Activated CD4-positive, alpha-beta T cell treated with anti-CD3 and anti-CD28 coated beads for 36 hours (primary cell): ENCODE measurements around the gene PFDN1. TPM values are rescaled to one million over a fixed set of nuclear protein-coding genes. Genes with fewer than 3 reads are reported as not detected.
"Not testable (repeated sequence)": the region's sequence is repeated elsewhere in the genome, so short reads cannot be mapped to it uniquely, and the experiment has no call there.

ENCODE experiments used
- ATAC-seq: fragments of 200-7000 bp; cut with Tn5 transposase; one replicate; pipeline ENCODE4 v1.10.0; 2021; ENCODE audit warnings: mild to moderate bottlenecking, moderate library complexity
- CTCF ChIA-PET: fragments of 350-600 bp; sonication (Branson Sonifier 250); formaldehyde crosslinking; loops from one replicate; lab custom pipeline; 2021; ENCODE audit warnings: antibody characterized with exemption; lab: Charles Lee
- POLR2A ChIA-PET: fragments of 350-600 bp; sonication (Branson Sonifier 250); formaldehyde crosslinking; loops from one replicate; lab custom pipeline; 2021; ENCODE audit warnings: antibody characterized with exemption, inconsistent platforms; lab: Charles Lee
- DNase-seq: peaks from one replicate; pipeline ENCODE4 v3.0.0-alpha.2; 2020
- H3K27ac Mint-ChIP-seq: one replicate; pipeline ENCODE4 v1.8.0; 2021; ENCODE audit warnings: mixed read lengths
- H3K27me3 Mint-ChIP-seq: one replicate; pipeline ENCODE4 v1.8.0; 2021; ENCODE audit warnings: mixed read lengths
- H3K36me3 Mint-ChIP-seq: one replicate; pipeline ENCODE4 v1.8.0; 2021; ENCODE audit warnings: low read depth, mixed read lengths
- H3K4me1 Mint-ChIP-seq: one replicate; pipeline ENCODE4 v1.8.0; 2021; ENCODE audit warnings: mixed read lengths
- H3K4me3 Mint-ChIP-seq: one replicate; pipeline ENCODE4 v1.8.0; 2021; ENCODE audit warnings: mild to moderate bottlenecking, moderate library complexity, mixed read lengths
- H3K9me3 Mint-ChIP-seq: one replicate; pipeline ENCODE4 v1.8.0; 2021; ENCODE audit warnings: low read depth, mixed read lengths
- intact Hi-C, 2 experiments: fragments of 100-400 bp; cut with DNase I in 1 of 2; cut with micrococcal nuclease in 1 of 2; formaldehyde crosslinking; loops; one replicate each; pipeline versions ENCODE4 v1.14.2 to v1.15.1; 2022 to 2024; cut with DNase I, micrococcal nuclease
- total RNA-seq, 2 experiments: library from RNA; stranded (reverse); gene quantifications; one replicate each; pipeline ENCODE4 v1.2.3, GENCODE V29; 2021

The PFDN1 gene
- total RNA-seq, 2 experiments from 2014 or later, result 52.6 to 63.2 TPM

GRCh38 chr5:140215276-140215675, 87.6 kb downstream of the PFDN1 start:
- ATAC-seq (no peak), DNase-seq (no peak)
- Mint-ChIP-seq H3K9me3 (no peaks in the 10 kb centered on the region), H3K27ac (no peak overlapping the region), H3K4me3 (no peak overlapping the region), H3K27me3 (no peaks in the 10 kb centered on the region), H3K4me1 (peaks cover 8% of the 10 kb centered on the region), H3K36me3 (no peaks in the 10 kb centered on the region)
- CTCF ChIA-PET, result interaction anchor here (1.2 to 2.5 kb wide), 4 partner anchors 25 to 39 kb away, joined by 3 to 9 read pairs (median 4); no protein-coding TSS in a partner anchor
- POLR2A ChIA-PET, result no interaction called here
- intact Hi-C loops, result no loop called here

- ChIA-PET POLR2A (no interaction called here), CTCF (interaction anchor here (0.5 to 2.5 kb wide), 3 partner anchors 25 to 320 kb away, joined by 3 to 9 read pairs (median 4); no protein-coding TSS in a partner anchor)
- intact Hi-C loops, result no loop called here
- Mint-ChIP-seq H3K4me1 (peaks cover 4% of the 10 kb centered on the region), H3K27me3 (no peaks in the 10 kb centered on the region), H3K4me3 (no peak overlapping the region), H3K36me3 (no peaks in the 10 kb centered on the region), H3K27ac (no peak overlapping the region), H3K9me3 (no peaks in the 10 kb centered on the region)
- DNase-seq (no peak), ATAC-seq (no peak)
These were observed 88.1 kb downstream of the PFDN1 start for GRCh38 chr5:140214831-140215230.

GRCh38 chr5:140213370-140213983, 89.4 kb downstream of the PFDN1 start:
- no peaks in the 10 kb centered on the region for H3K36me3 Mint-ChIP-seq
- H3K9me3 Mint-ChIP-seq, result no peaks in the 10 kb centered on the region
- DNase-seq (no peak), ATAC-seq (peak; percentile 83)
- POLR2A ChIA-PET, result interaction anchor here (0.6 kb wide), 1 partner anchor 1689 kb away, joined by 3 read pairs; no protein-coding TSS in a partner anchor
- CTCF ChIA-PET, result interaction anchor here (0.9 to 1.3 kb wide), 2 partner anchors 139 to 498 kb away, joined by 3 to 4 read pairs; no protein-coding TSS in a partner anchor
- H3K4me1 Mint-ChIP-seq, result no peaks in the 10 kb centered on the region
- intact Hi-C loops, result no loop called here
- no peak overlapping the region for H3K4me3 Mint-ChIP-seq
- H3K27me3 Mint-ChIP-seq, result no peaks in the 10 kb centered on the region
- no peak overlapping the region for H3K27ac Mint-ChIP-seq

GRCh38 chr5:140208065-140208464, 94.8 kb downstream of the PFDN1 start:
- Mint-ChIP-seq H3K4me1 (peaks cover 4% of the 10 kb centered on the region), H3K9me3 (no peaks in the 10 kb centered on the region), H3K36me3 (no peaks in the 10 kb centered on the region), H3K27me3 (no peaks in the 10 kb centered on the region), H3K4me3 (no peak overlapping the region), H3K27ac (no peak overlapping the region)
- intact Hi-C loops, result no loop called here
- ATAC-seq (no peak), DNase-seq (no peak)
- ChIA-PET POLR2A (no interaction called here), CTCF (no interaction called here)

DNA sequence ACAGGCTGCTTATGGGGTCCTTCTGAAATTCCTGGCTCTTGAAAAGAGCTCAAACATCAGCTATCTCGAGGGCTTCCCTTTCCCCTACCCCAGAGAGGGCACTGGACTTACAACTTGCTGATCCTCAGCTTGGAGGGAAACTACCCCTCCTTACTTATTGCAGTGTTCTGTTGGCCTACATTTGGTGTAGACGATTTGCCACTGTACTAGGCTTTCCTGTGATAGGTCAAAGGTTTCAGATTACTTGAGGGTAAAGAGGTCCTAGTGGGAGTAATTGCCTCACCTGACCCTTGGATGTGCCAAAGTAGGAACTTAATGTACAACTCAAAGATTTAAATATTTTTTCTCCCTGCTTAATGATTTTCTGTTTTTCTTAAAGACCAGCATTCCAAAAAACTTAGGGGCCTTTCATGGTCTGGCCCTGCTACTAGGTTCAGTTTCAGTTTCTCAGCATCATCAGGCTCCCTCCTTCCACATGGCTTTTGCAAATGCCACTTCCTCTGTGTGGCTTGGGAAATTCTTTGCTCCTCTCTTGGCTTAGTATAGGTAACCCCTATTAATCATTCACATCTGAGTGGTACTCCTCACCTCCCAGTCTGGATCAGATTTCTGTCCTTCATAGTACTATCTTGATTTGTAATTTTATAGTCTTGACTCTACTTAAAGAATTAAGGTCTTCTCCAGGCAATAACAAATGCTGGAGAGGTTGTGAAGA, 95.5 kb downstream of the PFDN1 start:
- ChIA-PET CTCF (interaction anchor here (0.6 to 1.5 kb wide), 5 partner anchors 13 to 238 kb away, joined by 3 to 9 read pairs (median 4); no protein-coding TSS in a partner anchor), POLR2A (no interaction called here)
- ATAC-seq (no peak), DNase-seq (no peak)
- no peaks in the 10 kb centered on the region for H3K27me3 Mint-ChIP-seq
- no peak overlapping the region for H3K27ac Mint-ChIP-seq
- peaks cover 4% of the 10 kb centered on the region for H3K4me1 Mint-ChIP-seq
- H3K9me3 Mint-ChIP-seq, result no peaks in the 10 kb centered on the region
- intact Hi-C loops, result no loop called here
- H3K36me3 Mint-ChIP-seq, result no peaks in the 10 kb centered on the region
- no peak overlapping the region for H3K4me3 Mint-ChIP-seq

DNA sequence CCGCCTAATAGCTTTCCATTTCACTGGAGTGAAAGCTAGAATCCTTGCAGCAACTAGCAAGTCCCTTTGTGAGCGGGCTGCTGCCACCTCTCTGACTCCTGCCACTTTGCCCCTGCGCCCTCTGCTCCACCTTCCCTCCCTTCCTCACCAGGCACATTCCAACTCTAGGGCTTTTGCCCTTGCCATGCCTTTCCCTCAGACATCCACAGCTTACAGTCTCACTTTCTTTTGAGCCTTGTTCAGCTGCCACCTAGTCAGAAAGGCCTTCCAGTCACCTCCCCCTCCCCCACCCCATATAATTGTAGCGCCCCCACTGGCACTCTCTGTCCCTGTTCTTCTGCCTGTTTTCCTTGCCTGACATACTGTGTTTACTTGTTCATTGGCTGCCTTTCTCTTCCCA, 96.9 kb downstream of the PFDN1 start:
- no peak for DNase-seq
- no peaks in the 10 kb centered on the region for H3K27me3 Mint-ChIP-seq
- CTCF ChIA-PET, result interaction anchor here (0.6 to 1.5 kb wide), 7 partner anchors 11 to 1708 kb away, joined by 3 to 9 read pairs (median 4); no protein-coding TSS in a partner anchor

DNA sequence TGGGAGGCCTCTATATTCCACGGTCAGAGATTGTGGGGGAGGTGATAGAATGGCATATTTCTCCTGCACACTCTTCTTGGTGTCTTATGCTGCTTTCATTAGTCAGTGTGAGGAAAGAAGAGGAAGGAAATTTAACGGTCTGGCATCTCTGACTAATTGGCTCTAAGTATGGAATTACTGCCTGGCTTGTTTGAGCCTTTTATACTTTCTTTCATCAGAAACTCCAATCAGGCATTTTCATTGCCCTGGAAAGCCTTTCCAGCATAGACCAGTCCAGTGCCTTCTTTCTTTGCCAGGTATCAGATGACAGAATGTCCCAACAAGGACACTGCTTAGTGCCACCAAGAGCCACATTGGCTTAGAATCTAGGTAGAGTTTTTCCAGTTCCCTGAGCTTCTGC, 97.7 kb downstream of the PFDN1 start:
- no peak for DNase-seq
- ChIA-PET POLR2A (no interaction called here), CTCF (interaction anchor here (0.9 to 1.3 kb wide), 4 partner anchors 35 to 187 kb away, joined by 3 to 6 read pairs (median 4); no protein-coding TSS in a partner anchor)
- intact Hi-C loops, result no loop called here
- Mint-ChIP-seq H3K27ac (no peak overlapping the region), H3K36me3 (no peaks in the 10 kb centered on the region), H3K9me3 (no peaks in the 10 kb centered on the region), H3K4me1 (peaks cover 4% of the 10 kb centered on the region), H3K27me3 (no peaks in the 10 kb centered on the region), H3K4me3 (no peak overlapping the region)
- ATAC-seq, result no peak

More for the DNA sequence above, 96.9 kb downstream of the PFDN1 start:
- no peaks in the 10 kb centered on the region for H3K9me3 Mint-ChIP-seq
- no peak overlapping the region for H3K4me3 Mint-ChIP-seq
- peaks cover 4% of the 10 kb centered on the region for H3K4me1 Mint-ChIP-seq
- no peaks in the 10 kb centered on the region for H3K36me3 Mint-ChIP-seq
- no peak for ATAC-seq
- intact Hi-C loops, result no loop called here
- no peak overlapping the region for H3K27ac Mint-ChIP-seq
- POLR2A ChIA-PET, result no interaction called here

DNA sequence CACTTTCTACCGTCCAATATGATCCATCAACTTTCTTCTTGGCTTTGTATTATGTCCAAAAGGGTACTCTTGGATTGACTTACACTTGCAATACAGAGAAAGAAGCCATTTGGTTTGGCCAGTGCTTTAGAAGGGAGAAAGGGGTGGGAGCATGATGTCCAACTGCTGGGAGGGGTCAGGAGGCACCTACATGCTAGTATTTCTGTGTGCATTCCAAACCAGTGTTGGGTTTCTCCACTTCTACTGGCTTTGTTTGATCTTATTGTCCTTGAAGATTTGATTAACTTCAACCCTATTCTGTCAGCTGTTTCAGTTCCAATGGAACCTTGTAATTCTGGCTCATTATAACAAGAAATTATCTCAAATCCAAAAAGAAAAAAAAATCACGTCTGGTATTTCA, 100.3 kb downstream of the PFDN1 start:
- Mint-ChIP-seq H3K27ac (no peak overlapping the region), H3K4me1 (peaks cover 2% of the 10 kb centered on the region), H3K27me3 (no peaks in the 10 kb centered on the region), H3K36me3 (peaks cover 7% of the 10 kb centered on the region), H3K9me3 (no peaks in the 10 kb centered on the region), H3K4me3 (no peak overlapping the region)
- ATAC-seq (no peak), DNase-seq (no peak)
- ChIA-PET POLR2A (no interaction called here), CTCF (no interaction called here)
- intact Hi-C loops, result no loop called here

GRCh38 chr5:140202078-140202477, 100.8 kb downstream of the PFDN1 start:
- DNase-seq, result no peak
- Mint-ChIP-seq H3K9me3 (no peaks in the 10 kb centered on the region), H3K27me3 (no peaks in the 10 kb centered on the region), H3K4me1 (no peaks in the 10 kb centered on the region), H3K4me3 (no peak overlapping the region), H3K36me3 (peaks cover 7% of the 10 kb centered on the region), H3K27ac (no peak overlapping the region)
- ChIA-PET POLR2A (no interaction called here), CTCF (no interaction called here)
- intact Hi-C loops, result no loop called here
- no peak for ATAC-seq

DNA sequence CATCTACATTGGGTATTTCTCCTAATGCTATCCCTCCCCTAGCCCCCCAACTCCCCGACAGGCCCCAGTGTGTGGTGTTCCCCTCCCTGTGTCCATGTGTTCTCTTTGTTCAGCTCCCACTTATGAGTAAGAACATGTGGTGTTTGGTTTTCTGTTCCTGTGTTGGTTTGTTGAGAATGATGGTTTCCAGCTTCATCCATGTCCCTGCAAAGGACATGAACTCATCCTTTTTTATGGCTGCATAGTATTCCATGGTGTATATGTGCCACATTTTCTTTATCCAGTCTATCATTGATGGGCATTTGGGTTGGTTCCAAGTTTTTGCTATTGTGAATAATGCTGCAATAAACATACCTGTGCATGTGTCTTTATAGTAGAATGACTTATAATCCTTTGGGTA, 104.0 kb downstream of the PFDN1 start:
- CTCF ChIA-PET, result interaction anchor here (1.0 kb wide), 1 partner anchor 16 kb away, joined by 3 read pairs; no protein-coding TSS in a partner anchor
- H3K36me3 Mint-ChIP-seq, intact Hi-C loops, ATAC-seq, H3K4me1 Mint-ChIP-seq, H3K4me3 Mint-ChIP-seq, H3K9me3 Mint-ChIP-seq, POLR2A ChIA-PET, DNase-seq, H3K27ac Mint-ChIP-seq, H3K27me3 Mint-ChIP-seq: not testable (repeated sequence)

DNA sequence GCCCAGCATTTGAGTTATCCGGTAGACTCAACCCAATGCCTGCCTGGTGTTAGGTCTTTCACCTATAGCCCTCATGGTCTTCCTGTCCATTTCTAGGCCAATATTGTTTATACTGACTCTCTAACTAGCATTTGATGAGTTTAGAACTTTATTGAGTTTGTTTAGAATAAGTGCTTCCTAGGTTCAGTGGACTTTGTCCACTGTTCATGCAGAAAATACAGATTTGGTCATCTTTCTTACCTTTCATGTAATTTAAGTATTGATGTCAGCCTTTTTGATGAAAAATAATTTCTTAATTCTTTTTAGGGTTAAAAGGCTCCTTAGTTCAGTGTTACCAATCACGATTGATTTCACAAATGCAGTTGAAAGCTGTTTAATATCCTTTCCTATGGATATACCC, 105.9 kb downstream of the PFDN1 start:
- no peak overlapping the region for H3K4me3 Mint-ChIP-seq
- H3K27ac Mint-ChIP-seq, result no peak overlapping the region
- POLR2A ChIA-PET, result no interaction called here
- no peaks in the 10 kb centered on the region for H3K27me3 Mint-ChIP-seq
- CTCF ChIA-PET, result interaction anchor here (0.6 to 1.5 kb wide), 4 partner anchors 7 to 50 kb away, joined by 3 read pairs; no protein-coding TSS in a partner anchor
- no peaks in the 10 kb centered on the region for H3K9me3 Mint-ChIP-seq
- intact Hi-C loops, result no loop called here
- ATAC-seq (no peak), DNase-seq (no peak)
- H3K4me1 Mint-ChIP-seq, result no peaks in the 10 kb centered on the region
- peaks cover 7% of the 10 kb centered on the region for H3K36me3 Mint-ChIP-seq
